Ammon's horn (tissue), 1 donor: ENCODE measurements around the gene ARMC9.
A peak's percentile ranks its signal among the peaks of the same experiment; 100 is the strongest.

Experiments used
- DNase-seq: peaks from one replicate; pipeline ENCODE4 v3.0.0-alpha.2; 2016; ENCODE audit warnings: low spot score

Gene ARMC9

DNA sequence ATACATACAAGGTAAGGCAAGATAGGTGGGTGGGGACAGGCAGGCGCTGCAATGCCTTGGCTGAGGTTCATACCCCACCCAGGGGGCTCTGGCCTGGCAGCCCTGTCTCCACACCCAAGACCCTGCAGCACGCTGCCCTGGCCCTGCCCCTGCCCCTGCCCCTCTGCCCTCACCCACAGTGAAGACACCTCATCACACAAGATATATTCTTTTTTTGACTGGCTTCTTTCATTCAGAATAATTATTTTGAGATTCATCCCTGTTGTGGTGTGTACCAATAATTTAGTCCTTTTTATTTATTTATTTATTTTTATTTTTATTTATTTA lies 185.6 kb downstream of the ARMC9 start:
- no peak for DNase-seq

- DNase-seq = no peak
Observed at GRCh38 chr2:231384970-231385369, 186.5 kb downstream of the ARMC9 start.

DNA sequence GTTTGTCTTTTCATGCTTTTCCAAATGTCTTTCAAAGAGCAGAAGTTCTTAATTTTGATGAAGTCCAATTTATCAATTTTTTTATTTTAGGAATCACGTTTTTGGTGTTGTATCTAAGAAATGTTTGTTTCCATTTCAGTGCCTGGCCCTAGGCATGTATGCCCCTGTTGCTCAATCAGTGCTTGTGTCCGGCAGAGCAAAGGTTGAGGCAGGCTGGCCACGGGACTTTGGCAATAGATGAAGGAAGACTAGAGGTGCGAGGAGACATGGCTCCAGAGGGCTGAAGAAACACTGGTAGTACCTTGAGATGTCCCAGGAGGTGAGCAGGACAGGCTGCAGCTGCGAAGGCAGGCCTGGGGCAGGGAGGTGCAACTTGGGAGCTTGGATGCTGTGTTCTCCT lies 187.0 kb downstream of the ARMC9 start:
- no peak for DNase-seq

DNA sequence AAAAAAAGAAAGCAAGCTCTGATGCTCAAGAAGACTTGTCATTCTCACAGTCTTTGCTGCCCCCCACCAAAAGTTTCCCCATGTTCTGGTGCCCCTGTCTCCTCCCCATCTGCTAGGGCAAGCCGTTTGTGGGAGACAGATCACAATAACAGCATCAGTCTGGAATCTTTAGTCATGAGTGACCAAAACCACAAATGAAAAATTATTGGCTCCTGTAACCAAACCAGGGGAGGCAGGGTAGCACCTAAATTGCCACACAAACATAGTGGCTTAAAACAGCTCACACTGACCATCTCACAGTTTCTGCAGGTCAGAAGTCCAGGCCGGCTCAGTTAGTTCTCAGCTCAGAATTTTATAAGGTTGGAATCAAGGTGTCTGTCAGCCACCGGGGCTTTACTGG lies 188.0 kb downstream of the ARMC9 start:
- no peak for DNase-seq

DNA sequence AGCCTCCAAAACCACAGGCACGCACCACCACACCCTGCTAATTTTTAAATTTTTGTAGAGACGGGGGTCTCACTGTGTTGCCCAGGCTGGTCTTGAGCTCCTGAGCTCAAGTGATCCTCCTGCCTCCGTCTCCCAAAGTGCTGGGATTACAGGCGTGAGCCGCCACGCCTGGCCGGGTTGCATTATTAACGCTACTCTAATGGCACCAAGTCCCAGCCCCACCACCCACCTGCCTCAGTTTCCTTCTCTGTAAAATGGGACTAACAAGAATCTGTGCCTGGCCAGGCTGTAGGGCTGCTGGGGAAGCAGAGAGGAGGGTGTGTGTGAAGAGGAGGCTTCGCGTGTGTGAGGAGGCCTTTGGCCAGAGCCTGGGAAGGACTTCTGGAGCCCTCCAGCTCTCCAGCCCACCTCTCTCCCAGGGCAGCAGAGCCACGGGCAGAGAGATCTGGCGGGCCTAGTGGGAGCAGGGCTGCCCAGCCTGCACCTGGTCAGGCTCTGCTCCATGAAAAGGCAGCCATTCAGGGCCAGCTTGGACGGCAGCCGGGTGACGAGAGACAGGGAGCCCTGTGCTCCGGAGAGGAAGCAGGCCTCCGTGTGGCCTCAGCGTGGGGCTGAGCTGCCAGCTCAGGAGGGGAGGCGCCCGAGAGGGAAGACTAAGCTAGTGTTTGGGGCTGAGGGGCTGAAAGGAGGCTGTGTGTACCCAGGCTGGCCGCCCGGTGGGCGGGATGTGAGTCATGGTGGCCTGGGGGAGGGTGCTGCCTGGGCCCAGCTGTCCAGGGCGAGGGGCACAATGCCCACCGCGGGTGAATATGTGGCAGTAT lies 189.7 kb downstream of the ARMC9 start:
- DNase-seq = peak; percentile 97

DNA sequence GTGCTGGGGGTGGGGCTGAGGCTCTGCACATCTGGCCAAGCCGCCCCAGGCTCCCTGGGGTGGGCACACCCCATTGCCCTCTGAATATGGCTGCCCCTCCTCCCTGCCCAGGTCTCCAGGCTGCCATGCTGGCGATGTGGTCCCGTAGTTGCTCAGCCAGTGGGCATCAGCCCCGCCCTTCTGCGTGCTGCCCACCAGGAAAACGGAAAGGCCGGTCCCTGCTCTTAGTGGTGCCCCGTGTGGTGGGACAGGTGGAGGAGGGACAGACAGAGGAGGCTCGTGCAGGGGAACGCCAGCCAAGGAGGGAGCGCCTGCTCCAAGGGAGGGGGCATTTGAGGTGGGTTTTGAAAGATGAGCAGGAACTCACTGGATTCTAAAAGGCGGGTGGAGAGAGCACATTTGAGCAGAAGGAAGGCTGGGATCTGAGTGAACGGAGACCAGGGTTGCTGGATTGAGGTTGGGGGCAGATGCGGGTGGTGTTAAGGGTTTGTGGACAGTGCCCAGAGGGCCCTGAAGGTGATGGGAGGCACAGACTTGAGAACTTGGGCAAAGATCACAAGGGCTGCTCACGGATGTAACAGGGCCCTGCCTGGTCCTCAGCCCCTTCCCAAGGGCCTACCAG lies 190.4 kb downstream of the ARMC9 start:
- DNase-seq = no peak

DNA sequence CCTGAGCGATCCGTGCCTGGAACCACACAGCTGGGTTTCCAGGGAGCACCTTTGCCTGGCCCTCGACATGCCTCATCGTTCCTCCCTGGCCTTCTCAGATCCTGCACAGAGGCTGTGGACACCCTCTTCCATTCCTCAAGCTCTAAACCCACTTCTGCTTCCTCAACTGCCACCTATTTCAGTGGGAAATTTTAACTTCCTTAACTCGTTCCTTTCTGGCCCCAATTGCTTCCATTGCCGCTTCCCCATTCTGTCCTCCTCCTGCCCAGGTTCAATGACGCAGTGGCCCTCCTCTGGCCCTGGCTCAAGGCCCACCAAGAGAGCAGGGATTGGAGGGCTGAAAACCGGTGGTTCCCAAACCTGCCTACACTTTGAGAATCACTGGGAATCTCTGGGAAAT lies 192.2 kb downstream of the ARMC9 start:
- DNase-seq = no peak

- no peak for DNase-seq
Observed at GRCh38 chr2:231391981-231392380, 193.6 kb downstream of the ARMC9 start.

DNA sequence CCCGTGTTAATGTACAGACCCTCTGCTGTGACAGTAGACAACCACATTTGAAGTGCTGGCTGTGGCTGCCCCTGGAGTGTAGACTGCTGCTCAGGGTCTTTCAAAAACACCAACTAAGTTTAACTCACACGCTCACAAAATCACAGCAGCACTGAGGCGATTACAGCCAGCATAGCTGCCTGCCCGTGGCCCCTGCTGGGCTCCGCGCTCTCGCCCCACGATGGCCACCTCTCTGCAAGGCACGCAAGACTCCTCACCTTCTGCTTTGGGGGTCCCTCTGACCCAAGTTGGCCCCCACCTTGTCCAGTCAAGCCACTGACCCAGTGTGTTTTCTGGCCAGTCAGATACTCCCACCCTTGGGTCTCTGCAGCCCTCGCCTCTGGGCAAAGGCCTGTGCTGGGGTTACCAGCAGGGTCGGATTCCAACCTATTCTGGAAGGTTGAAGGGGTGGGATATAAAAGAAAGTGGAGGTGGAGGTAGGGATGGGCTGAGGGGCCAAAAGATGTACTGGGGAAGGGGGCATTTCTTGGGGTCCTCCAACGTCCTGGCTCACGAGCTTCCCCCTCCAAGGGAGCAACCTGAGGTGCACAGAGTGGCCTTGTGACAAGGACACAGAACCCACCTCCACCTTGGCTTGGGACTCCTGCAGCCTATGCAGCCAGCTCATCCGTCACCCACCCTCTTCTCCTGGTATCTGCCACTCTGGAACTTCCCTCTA lies 194.2 kb downstream of the ARMC9 start:
- no peak for DNase-seq

- no peak for DNase-seq
Observed at GRCh38 chr2:231393149-231394131, 195.0 kb downstream of the ARMC9 start.

DNA sequence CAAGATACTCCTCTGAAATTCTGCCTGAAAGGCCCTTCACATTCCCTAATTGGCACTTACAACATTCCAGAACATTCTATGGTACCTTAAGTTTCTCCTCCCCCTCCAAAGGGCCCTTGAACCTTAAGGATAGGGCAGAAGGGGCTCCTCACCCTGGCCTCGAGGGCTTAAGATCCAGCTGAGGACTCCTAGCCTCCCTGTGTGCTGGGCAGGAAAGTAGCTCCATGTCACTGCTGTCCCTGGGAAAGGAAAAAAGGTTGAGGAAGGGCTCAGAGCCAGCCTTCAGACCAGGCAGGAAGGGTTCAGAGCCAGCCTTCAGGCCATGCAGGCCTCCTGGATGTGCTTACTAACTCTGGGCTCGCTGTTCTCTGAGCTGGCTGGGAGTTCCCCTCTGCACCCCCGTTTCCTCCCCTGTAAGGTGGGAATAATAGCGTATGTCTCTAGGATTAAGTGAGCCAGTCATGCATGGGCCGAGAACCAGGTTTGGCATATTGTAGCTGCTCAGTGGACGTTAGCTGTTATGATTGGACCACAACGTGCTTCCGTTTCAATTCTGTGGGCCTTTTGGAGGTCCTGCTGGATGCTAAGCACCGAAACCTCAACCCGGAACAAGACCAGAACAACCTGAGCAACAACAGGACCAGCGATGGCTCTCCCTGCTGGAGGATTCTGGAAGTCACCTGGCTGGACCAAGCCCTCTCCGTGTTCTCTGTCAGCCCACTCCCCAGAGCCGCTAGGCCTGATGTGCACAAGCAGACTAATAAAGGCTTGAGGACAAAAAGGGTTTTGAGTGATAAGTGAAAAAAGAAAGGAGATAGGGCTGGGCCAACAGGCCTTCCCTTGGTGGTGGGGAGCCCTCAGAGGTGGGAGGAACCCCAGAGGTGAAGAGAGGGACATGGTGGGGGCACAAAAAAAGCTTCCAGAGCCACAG lies 196.0 kb downstream of the ARMC9 start:
- no peak for DNase-seq

DNA sequence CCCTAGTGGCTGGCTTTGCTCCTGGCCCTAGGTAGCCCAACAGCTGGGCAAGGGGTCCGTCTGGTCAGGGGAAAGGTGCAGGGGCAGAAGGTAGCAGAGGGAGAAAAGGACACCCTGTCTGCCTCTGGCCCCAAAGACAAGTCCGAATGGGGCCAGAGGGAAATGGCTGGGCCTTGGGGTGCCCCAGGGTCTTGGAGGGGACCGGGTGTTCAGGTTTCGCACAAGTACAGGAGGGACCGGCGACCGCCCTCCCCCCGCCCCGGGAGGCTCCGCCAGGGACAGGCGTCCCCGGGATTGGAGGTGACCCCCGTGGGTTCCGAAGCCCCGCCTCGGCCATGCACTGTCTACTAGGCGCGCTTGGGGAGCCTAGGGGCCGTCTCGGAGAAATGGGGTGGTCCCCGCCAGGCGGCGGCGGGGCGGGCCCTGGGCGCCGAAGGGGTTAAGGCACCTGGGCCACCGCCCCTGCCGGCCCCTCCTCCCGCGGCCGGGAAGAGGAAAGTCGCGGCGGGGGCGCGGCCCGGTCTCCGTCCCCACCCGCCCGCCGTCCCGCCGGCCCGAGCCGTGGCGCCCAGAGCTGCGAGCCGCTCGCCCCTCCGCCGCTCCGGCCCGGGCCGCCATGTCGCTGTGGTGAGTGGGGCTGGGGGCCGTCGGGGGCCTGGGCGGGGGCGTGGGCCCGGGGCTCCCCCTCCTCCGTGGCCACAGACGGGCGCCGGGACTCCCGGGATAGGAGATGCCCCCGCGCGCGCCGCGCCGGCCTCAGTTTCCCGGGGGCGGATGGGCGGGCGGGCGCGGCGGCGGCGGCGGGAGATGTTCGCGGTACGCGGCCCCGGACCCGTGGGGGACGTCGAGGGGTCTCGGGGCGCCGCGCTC lies 197.0 kb downstream of the ARMC9 start, which contains the start of gene B3GNT7:
TSS of gene B3GNT7 (plus strand) at position 523 of the 870 bp plus-strand sequence. CDS start at position 617, 94 bp downstream.
- no peak for DNase-seq

DNA sequence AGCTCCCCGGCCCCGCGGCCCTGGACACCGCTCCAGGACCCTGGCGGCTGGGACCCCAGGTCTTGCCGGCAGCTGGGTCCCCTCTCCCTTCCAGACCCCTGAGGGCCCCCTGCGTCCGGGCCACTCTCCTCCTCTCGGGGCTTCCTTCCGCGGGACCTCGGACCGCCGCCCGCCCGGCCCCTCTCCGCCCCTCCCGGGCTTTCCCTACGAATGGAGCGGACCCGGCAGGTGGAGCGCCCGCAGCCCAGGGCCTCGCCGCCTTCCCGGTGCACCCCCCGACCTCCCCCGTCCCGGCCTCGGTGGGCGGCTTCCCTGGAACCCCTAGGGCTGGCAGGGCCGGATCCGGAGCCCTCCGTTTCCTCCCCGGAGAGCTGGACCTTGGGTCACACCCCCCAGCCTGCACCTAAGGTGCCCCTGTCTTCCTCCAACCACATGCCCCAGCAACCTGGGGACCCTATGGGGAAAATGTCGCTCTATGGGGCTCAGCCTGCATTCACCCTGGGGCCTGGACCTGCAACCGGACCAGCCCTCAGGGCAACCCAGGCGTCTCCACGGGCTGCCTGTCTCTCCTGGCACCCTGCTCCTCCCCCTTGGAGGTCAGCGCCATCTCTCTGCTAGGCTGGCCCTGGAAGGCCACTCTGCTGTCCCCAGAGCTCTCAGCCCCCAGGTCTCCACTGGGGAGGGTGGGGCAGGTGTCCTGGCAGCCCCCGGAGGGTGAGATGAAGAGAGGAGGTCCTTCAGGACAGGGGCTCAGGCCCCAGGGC lies 197.8 kb downstream of the ARMC9 start:
- no peak for DNase-seq

DNA sequence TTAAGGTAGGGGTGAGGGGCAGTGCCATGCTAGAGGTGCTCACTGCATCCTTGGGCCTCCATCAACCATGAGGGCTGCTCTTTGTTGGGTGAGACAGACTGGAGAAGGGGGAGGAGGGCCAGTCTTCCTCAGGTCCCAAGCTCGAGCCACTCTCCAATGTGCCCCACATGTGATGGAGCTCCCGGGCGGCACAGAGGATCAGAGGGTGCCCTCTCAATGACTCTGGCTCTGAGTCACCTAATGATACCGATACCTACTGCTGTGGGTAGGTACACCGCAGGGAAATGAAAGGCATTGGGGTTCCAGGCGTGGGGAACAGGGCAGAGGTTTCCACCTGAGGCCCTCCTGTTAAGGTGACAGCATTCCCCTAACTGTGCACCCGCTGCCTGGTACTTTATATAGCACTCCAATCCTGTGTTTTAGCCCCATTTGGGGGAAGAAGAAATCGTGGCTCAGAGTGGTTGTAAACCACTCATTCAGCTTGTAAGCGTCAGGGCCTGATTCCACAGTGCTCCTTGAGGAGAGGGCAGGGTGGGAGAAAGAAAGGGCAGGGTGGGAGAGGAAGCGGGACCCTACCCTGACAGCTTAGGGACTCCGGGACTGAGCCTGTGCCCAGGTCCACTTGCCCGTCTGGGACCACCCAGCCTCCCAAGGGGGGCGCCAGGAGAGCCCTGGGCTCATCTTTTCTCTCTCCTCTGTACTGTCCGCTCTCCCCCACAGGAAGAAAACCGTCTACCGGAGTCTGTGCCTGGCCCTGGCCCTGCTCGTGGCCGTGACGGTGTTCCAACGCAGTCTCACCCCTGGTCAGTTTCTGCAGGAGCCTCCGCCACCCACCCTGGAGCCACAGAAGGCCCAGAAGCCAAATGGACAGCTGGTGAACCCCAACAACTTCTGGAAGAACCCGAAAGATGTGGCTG lies 198.8 kb downstream of the ARMC9 start:
- no peak for DNase-seq

GRCh38 chr2:231397928-231398294 lies 199.5 kb downstream of the ARMC9 start:
- no peak for DNase-seq

GRCh38 chr2:231398585-231398984 lies 200.2 kb downstream of the ARMC9 start:
- no peak for DNase-seq

DNA sequence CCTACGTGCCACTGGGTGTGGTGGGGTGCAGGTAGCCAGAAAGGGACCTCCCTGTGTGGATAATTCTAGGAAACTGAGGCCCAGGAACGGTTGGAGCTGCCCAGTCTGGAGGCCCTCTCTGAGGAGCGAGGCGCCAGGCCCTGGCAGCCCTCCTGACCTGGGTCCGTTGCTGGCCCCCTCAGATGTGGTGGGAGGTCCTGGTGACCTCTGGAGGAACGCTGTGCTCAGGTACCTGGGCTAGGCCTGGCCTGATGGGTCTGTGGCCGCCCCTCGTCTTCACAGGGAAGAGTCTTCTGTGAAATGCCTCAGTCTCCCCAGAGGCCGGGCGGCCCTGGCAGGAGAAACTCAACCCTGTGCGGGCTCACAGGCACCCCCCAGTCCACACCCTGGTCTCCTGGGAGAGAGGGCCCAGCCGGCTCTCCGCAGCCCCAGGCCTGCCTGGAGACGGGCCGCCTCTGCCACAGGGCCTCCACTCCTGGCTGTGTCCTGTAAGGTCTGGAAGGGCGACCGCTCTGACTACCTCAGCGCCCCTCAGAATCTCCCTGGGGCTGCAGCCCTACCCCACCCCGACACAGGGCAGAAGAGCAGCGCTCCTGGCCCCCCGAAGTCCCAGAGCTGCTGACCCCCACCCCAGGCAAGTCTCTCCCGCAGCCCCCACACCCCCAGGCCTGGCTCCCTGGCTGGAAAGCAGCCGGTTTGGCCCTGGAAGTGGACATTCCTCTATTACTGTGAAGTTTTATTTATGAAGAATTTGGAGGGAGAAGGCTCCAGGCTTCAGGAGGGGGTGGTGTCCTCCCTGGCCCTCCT lies 200.8 kb downstream of the ARMC9 start:
- no peak for DNase-seq
